ENCODE measurements around the gene FAM229B.
"Not testable (repeated sequence)": the region's sequence is repeated elsewhere in the genome, so short reads cannot be mapped to it uniquely, and the experiment has no call there.

The FAM229B gene

DNA sequence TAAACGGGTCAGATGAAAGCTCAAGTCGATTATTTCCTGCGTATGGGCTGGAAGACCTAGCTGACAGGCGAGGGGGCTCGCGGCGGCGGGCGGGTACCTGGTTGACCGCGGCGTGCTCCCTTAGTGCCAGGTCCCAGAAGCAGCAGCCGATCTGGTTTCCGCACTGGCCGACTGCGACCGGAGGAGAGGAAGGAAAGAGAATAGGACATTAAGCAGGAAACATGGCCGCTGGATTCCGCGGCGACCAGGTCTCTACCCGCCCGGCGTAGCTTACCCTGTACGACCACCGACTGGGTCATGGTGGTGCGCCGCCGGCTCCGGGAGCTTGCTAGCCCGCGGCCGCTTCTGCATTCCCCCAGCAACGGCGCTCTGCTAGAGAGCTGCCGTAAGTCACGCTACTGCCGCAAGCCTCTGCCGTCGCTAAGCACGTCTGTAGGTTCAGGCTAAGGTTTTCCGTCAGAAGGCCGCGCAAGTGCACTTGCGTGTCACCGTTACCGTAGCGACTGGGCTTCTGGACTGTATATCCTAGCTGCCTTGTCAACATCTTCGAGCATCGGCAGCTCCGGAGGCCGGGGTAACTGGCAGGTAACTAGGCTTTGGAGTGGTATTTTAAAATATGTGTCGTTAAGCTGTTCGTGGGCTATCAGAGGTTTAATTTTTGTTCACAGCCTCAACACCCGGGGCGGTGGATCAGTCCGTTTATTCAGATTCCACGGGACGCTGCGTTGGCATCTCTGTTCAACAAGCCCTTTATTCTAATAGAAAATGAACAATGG is at the start of gene FAM229B, which contains the start of gene TUBE1:
FAM229B (plus strand) TSS at position 456 of the 776 bp plus-strand sequence. CDS start 11,693 bp downstream, outside the sequence.
TUBE1 (minus strand) TSS at position 347 of the 776 bp plus-strand sequence; CDS start at position 299, 48 bp downstream.
- DNase-seq: peak; percentile 95

- no peak for DNase-seq
These were observed 49.6 kb upstream of the FAM229B start for GRCh38 chr6:112037783-112038216.

- DNase-seq: peak; percentile 33
These were observed 49.1 kb upstream of the FAM229B start for GRCh38 chr6:112038268-112038667.

DNA sequence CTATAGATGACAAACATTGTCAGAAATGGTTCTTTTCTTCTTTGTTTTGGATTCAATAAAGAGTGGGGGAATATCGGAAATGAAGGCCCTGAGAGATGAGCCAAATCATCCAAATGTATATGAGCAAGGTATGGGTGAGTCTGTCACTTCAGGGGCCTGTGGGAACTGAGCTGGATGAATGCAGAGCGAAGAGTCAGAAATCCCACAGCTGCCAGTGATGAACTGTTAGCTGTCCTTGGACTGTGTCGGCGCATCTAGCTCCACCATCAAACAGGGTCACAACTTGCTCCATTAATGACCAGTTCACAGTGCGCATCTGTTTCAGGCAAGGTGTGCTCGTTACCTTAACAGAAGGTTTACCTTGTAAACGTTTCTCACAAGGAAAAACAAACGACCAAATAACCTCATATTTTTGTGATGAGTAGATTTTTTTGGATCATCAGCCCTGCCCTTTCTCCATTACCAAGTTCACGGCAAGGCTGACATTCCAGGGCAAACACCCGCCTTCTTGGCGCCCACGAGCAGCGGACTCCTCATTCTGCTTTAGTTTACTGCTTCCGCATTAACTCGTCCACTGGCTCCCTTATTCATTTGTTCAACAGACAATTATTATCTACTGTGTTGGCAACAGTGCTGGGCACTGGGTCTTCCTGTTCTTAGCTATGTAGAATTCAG is 48.5 kb upstream of the FAM229B start:
- no peak for DNase-seq

DNA sequence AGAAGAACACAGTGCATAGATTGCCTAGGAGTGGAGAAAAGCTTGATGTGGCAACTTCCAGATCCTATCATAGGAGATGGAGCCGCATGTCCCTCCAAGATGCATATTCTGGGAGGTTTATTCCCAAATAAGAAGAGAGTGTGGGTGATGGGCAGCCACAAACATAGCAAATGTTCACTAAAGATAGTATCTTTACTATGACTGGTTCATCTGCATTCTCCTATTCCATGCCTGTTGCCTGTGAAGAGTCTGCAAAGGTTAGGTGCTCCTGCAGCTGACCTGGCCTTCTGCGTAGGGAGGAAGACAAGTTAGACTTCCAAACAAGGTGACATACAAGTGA is 48.0 kb upstream of the FAM229B start:
- no peak for DNase-seq

DNA sequence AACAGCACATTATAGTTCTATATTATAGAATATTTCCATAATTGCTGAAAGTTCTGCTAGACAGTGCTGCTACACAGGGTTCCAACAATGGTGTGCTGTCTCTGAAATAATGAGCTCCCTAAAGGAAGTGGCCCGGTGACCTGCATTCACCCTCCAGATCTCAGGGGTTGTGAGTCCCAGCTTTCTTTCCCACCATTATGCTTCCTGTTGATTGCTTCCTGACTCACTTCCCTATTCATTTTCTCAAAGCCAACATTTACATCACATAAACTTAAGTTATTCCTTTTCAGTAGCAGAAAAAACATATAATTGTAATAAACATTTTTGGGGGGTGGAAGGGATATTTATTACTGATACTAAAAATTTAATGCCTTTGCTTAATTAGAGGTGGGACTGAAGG is 46.4 kb upstream of the FAM229B start:
- DNase-seq: no peak

DNA sequence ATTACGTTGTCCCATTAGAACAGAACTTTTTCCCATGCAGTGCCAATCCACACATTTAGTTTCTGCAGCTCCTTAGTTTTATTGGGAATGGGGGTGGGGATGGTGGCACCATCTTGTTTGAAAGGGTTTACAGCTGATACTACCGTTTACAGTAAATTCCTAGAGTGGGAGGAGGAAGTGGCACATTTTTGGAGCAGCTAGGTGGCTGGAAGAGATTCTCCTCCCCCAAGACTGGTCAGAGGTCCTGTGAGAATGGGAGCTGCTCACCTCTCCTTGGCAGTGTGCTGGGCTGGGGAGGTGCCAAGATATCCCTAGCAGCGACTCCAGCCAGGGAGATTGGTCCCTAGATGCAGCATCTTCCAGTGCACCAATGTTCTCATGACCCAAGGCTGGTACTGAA is 45.9 kb upstream of the FAM229B start:
- no peak for DNase-seq

- DNase-seq: peak; percentile 96
These were observed 44.1 kb upstream of the FAM229B start for GRCh38 chr6:112043032-112044007.

DNA sequence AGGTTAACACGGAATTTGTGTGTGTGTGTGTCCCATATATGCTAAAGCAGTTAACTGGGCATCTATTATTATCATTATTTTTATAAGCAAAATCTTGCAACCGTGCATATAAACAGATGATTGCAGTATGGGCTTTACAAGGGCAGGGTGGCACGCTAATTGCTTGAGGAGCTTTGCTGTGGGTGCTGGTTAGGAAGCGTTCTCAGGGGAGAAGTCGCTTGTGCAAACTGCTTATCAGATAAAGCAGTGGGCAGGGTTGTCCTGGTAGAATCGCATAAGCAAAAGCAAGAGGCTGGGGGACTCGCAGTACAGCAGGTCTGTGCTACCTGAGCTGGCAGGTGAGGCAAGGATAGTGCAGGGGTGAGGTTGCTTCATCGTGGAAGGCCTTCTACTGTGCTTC is 43.2 kb upstream of the FAM229B start:
- no peak for DNase-seq

- DNase-seq: no peak
These were observed 42.5 kb upstream of the FAM229B start for GRCh38 chr6:112044856-112045255.

- DNase-seq: not testable (repeated sequence)
These were observed 39.9 kb upstream of the FAM229B start for GRCh38 chr6:112047523-112047922.

GRCh38 chr6:112049026-112049799 is 38.2 kb upstream of the FAM229B start:
- no peak for DNase-seq

DNA sequence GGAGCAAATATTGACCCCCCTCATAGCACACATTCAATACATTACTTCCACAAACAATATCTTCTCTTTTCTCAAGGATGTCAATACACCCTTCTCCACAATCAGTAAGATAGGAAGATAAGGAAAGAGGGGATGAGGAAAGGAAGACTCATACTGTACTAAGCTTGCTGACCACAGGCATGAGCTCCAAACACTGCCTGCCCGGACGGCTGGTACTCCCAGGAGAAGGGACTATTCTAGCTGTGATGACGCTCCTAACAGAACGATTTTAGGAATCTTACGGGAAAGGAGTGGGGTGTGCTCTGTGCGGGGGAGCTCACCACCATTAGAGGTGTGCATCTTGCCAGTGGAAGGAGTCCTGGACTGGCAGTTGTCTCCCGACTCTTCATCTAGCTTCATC is 37.4 kb upstream of the FAM229B start:
- no peak for DNase-seq

GRCh38 chr6:112050429-112050828 is 37.0 kb upstream of the FAM229B start:
- DNase-seq: no peak

- DNase-seq: not testable (repeated sequence)
These were observed 36.1 kb upstream of the FAM229B start for GRCh38 chr6:112051251-112051740.

GRCh38 chr6:112054001-112054400 is 33.4 kb upstream of the FAM229B start, which contains the start of gene CCN6:
CCN6 (plus strand) TSS chr6:112054104; CDS start chr6:112054358, 254 bp downstream.
- DNase-seq: no peak

- DNase-seq: no peak
These were observed 32.7 kb upstream of the FAM229B start for GRCh38 chr6:112054555-112055190.

GRCh38 chr6:112058243-112059032 is 29.0 kb upstream of the FAM229B start:
- no peak for DNase-seq

DNA sequence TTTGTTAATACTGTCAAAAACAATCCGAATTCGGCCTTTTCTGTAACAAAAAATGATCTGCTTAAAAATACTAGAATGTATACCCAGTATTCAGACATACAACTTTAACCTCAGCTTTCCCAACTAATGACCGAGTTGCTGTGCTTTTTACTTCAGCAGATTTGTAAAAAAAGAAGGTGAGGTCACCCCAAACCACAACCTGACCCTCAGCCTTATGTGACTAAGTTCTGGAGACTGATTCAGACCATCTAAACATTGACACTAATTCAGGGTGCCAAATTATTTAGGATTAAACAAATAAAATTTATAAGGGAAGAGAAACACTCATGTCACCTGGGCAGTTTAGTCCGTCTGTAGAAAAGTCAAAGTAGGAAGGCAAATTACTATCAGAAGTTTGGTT is 25.8 kb upstream of the FAM229B start:
- no peak for DNase-seq

DNA sequence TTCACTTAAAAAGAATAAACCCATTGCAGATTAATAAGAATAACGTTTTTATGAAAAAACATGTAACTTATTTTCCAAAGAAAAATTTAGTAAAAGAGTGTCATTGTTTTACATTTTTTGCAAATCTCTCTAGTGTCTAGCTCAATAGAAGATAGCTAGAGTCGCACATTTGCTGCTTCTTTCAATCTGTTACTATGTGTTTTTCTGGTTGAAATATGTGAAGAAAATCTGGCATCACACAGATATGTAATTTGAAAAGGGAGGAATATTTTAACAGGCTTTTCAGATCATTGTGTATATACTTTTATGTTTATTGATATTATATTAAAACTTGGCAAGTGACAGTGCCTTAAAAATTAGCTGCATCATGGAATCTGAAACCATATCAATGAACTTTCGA is 24.4 kb upstream of the FAM229B start:
- DNase-seq: no peak
